NCI-H446 (cell line): Measurements from ENCODE around the gene SVIP.

Source experiments
- DNase-seq, 2 experiments: peaks; one replicate each; lab custom pipeline; 2025; lab: John Stamatoyannopoulos, UW

SVIP gene, protein sequence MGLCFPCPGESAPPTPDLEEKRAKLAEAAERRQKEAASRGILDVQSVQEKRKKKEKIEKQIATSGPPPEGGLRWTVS

DNA sequence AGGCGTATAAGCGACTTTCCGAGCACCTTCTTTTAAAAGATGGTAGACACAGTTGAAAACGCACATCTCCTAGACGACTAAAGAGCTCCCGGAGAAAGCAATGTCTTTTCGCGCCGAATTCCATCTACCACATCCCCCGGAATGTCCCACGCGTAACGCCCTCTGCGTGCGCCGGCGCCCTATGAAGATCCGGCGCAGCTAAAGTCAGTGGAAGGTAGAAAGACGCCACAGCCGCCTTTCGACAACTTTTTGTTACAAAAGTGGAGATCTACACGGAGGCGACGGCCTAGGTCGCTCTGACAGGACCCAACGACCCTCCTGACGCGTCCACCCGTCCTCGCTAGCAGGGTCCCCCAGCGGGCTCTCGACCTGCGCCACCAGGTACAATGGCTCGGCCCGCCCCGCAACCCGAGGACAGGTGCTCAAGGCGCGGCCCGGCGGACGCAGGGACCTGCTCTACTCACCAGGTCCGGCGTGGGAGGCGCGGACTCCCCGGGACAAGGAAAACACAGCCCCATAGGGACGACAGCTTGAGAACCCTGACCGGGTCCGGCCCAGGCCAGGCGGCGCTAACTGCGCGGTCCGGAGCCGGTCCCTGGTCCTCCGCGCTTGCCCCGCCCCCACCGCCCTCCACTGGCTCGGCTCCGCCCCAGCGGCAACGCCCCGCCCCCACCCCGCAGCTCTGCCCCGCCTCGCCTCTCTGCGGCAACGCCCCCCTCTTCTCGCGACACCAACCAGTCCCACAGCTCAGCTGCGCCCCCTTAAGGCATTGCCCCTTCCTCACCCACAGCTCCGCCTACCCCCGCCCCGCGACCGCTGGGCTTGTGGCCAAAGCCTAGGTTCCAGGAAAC, at the start of gene SVIP:
TSS of gene SVIP (minus strand) at position 571 of the 851 bp plus-strand sequence. CDS start at position 518, 53 bp downstream.
- peak; percentile 94 to 97 for DNase-seq

DNA sequence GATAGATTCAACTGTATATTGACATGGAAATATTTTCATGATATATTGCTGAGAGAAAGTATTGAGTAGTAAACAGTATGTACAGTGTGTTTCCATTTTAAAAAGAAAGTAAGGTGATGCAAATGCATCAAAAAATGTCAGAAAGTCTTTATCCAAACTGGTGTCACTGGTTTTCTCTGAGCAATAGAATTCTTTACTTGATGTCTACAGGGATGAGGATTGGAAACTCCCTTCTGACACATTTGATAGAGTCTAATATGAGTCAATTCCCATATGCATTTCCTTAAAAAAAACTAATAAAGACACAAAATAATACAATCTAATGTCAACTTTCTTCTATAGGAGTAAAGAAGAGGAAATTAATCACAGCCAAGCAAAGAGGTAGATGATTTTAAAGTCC, 49.0 kb upstream of the SVIP start:
- DNase-seq = no peak

DNA sequence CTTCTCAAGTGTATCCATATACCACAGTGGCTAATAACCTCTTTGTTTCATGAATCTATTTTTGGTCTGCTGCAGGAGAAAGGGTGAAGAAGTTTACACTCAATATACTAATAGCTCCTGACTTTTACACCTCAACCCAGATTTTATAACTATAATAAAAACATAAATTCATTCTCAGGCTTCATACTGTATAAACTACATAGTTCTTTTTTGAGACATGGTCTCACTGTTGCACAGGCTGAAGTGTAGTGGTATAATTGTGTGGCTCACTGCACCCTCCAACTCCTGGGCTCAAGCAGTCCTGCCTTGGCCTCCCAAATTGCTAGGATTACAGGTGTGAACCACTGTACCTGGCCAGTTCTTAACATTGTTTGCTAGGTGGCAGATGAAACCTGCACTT, 48.4 kb upstream of the SVIP start:
- DNase-seq = no peak

DNA sequence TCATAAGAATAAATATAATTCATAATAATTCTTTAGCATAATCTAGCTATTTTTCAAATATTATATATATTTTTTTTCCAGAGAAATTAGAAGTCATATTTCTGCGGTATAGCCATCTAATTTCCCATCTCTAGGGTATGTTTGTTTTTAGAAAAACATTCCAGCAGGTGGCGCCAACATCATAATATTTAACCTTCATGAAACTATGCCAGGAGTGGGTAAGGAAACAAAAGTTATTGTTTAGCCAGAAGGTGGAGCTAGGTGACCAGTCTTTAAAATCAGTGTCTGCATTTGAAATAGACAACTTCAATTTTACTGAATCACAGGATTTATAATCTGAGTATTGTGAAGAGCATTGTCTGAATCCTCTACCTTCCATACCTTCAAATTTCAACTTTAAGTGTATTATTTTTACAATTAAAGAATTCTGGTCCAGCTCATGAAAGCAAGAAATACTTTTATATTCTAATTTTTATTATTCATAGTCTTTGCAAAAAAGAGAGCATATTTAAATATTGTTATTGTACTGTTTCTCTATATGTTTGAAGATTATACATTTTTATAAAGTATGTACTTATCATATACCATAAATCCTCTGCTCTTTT, 46.4 kb upstream of the SVIP start:
- DNase-seq = peak; percentile 80 to 84

DNA sequence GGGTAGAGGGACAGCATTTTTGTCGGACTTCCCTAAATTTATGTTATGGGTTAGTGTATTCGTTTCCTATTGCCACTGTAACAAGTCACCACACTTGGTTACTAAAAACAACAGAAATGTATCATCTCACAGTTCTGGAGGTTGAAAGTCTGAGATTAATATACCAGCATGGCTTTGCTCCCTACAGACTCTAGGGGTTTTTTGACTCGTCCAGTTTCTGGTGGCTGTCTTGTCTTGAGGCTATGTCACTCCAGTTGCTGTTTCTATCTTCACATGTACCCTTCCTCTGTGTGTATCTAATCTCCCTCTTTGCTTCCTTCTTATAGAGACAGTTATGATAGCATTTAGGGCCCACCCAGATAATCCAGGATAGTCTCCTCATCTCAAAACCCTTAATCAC, 39.7 kb upstream of the SVIP start:
- DNase-seq = no peak

DNA sequence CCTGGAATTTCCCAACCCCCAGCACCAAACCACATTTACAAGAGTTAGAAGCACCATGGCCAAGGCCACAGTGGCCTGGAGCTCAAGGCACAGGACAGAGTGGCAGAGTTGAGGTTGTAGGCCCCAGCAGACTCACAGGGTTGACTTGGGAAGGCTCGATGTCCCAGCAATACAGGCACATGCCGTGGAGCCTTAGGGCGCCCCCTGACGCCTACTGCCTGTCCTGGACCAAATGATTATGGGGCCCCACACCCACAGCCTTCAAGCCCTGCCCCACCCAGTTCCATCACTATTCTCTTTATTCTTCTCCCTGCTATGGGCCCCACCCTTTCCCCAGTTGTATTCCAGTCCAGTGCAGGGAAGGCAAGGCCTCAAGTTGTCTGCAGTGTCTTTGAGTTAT, 30.6 kb upstream of the SVIP start, which contains the start of gene CCDC179:
TSS of gene CCDC179 (minus strand) at position 234 of the 400 bp plus-strand sequence. CDS start at position 181, 53 bp downstream.
- no peak for DNase-seq

DNA sequence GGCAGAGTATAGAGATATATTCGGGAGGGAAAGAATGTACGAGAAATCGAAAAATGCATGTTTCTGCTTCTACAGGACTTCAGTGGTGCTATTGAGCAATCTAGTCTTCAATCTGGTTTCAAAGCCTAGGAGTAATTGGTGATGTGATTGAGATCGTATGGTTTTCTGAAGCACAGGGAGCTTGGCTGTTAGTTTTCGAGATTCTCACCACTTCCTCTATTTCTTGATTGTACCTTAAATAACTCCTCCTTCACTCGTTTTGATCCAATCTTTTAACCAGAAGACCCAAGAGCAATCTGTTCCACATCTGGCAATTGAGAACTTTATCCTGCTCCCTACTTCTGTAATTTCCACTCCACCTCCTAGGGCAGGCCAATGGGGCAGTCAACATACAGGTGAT, 30.2 kb upstream of the SVIP start:
- no peak for DNase-seq

DNA sequence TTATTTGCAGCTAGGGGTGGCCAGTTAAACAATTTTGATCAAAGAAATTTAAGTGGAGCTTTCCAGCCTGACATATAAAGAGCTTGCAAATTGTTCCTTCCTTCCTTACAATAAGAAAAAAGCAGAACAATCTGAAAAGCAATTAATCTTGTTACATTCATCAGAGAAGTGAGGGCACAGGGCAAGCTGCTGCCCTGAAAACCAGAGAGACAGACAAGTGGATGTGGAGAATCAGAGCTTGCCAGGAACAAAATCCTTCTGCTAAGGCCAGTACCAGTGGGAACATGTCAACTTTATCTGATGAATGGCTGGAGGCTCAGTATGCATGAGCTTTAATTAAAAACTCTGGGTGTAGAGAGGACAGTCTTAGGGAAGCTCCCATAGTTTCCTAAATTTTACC, 21.9 kb upstream of the SVIP start:
- no peak for DNase-seq

DNA sequence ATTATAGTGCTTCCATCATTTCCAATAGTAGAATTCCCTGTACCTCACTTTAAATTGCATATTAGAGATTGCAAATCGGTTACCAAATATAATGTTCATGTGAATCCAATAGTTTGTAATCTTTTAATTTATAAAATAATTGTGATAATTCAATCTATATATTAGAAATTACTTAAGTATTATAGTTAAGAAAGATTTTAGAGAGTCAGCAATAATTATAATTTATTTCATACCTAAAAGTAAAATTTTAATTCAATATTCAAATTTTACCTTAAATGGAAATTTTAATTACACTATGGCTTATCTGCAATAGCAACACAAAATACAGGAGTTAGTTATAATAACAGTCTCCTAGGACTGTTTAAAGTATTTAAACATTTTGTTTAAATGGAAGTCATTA, 17.1 kb upstream of the SVIP start:
- no peak for DNase-seq

DNA sequence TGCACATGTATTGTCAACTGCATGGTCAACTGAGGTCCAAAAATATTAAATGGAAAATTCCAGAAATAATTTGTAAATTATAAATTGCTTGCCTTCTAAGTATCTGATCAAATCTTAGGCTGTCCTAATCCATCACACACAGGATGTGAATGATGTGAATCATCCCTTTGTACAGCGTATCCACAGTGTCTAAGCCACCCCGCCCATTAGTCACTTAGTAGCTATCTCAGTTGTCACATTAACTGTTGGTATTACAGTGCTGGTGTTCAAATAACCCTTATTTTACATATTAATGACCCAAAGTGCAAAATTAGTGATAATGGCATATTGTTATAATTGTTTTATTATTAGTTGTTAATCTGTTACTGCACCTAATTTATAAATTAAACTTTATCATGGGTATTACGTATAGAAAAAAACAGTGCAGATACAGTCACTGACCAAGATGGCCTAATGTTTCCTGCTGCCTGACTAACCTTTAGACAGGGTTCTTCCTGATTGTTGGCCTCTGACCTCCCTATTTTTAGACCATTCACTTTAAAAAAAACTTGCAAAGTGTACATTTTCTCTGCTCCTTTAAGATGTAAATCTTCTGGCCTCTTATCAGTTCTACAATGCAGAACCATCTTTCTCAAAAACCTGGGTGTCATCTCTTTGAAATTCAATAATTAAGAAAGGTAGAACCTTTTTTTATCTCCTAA, 2.9 kb upstream of the SVIP start:
- DNase-seq = no peak

DNA sequence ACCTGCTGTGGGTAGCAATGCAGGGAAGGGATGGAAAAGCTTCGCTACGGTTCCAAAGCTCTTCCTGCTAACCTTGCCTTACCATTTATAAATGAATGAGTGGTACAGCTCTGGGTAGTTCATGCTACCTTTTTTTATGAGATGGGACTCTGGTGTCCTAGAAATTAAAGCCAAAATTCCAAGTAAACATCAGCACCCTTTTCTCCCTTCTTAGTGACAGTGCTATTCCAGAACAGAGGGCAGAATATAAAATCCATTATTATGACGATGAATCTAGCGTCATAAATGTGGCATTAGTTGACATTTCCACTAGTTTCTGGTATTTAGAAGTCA, 447 bp upstream of the SVIP start:
- no peak for DNase-seq

DNA sequence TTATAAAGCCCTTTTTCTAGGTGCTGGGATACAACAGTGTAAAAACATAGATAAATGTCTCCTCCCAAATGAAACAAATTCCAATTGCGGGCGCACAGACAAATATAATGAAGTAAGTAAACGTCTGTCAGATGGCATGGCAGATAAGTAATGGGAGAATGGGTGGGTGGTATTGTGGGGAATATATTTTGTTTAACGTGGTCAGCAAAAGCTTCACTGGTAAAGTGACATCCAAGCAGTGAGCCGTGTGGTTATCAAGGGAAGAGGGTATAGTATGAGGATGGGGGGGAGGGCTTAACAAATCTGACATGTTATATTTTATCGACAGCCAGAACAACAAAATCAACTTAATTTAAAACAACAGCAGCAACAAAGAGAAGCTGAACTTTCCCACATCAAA, 1.2 kb downstream of the SVIP start:
- DNase-seq = no peak

DNA sequence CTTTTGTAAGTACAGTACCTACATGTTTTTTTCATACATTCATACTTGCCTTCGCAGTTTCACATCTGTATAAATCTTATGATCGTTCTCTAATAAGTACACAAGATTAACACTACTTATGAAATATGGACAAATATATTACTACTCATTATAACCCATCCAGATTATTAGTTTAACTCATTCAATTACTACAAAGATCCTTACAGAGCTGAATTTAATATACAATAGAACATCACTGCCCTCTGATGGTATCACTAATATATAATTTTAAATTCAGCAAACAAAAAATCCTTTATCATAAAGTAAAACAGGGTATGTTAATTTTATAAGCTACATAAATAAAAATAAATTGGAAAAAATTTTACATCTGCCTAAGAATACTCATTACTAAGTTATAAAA, 7.4 kb downstream of the SVIP start:
- no peak for DNase-seq

DNA sequence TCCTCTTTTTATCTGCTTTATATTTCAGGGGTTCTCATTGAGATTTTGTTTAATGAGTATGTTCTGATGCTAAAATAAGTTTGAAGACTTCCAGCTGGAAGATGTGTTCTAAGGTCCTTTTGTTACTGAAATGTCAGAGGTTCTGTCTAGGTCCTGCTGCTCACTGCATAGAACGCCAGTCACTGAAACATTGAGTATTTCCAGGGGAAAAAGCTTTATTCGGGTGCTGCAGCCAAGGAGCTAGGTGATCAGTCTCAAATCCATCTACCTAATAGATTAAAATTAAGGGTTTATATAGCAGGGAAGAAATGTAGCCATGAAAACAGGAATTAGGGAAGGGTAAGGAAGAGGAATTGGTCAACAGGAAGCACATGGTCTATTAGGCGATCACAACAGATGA, 19.7 kb downstream of the SVIP start:
- DNase-seq = no peak

DNA sequence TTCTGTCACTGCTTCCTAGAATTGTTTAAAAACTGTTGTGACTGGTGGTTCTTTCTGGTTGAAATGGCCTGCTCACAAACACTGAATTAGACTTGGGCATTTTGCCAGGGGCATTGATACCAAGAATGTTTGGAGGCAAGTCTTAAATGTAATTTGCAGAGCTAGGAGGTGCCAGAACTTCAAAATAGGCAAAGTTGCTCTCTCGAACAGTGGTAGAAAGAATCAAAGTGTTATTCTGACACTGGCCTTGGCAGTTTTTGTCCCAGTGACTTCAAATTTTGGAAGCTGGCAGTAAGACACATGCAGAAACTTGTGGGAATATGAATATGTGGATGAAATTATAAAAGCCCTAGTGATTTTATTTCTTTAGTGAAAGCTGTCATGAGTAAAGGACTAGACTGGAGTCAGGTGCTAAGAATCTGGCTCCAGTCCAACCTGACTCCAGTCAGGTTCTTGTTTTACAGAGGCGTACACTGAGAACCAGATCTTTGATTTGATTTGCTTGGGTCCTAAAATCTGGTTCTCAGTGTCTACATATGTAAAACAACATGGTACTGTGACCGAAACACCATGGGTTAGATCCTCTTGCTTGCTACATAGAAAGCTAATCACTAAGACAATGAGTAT, 20.9 kb downstream of the SVIP start:
- peak; percentile 29 to 48 for DNase-seq

DNA sequence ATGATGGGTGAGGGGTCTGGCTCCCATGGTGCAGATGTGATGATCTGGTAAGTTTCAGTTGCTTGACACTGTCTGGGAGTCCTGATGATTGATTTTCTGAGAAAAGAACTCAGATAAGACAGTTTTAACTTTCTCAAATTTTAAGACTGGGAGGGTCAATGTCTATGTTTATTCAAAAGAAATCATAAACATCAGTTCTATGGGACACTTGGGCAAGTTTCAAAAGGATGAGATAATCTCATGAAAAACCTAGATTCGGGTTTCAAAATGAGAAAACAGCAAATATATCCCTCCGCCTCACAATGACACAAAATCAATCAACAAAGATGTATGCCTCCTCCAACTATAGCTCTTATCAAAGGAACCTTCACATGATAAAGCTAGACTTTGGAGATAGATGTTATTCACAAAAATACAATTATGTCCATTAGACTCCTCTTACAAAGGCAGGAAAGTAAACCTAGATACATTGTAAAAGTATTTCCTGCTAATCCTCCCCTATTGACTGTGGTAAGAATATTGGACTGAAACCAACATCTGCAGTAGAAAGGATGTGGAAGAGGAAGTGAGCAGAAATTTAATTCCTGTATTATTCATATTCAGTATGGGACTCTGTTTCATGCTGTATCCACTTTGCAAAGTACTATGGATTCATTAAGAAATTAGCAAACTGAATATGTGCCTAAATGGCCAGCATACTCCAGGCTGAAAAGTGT, 21.6 kb downstream of the SVIP start:
- no peak for DNase-seq

DNA sequence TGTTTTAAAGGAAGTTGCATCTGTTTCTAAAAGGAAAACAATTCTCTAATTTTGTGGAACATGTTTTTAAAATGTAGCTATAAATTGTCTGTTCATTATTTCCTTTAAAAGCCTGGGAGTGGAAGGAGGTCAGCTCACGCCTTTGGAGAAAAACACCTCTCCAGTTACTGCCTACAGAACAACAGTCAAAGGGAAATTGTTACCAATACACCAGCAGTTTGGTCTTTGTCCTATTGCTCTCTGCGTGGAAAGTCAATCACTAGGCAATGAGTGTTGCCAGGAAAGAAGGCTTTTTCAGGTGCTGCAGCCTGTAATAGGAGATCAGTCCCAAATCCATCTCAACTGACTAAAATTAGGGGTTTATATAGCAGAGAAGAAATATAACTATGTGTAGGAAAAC, 22.2 kb downstream of the SVIP start:
- DNase-seq = no peak

DNA sequence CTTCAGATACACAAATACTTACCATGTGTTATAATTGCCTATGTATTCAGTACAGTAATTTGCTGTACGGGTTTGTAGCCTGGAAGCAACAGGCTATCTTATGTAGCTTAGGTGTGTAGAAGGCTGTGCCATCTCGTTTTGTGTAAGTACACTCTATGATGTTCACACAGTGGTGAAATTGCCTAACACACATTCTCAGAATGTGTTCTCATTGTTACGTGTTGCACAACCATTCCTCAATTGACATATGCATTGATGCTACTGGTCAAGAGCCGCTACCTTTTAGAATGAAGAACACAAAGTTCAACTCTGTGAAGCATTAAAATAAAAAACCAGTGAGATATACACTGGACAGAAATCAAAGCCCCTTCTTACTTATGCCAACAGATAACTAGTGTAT, 26.7 kb downstream of the SVIP start:
- no peak for DNase-seq

DNA sequence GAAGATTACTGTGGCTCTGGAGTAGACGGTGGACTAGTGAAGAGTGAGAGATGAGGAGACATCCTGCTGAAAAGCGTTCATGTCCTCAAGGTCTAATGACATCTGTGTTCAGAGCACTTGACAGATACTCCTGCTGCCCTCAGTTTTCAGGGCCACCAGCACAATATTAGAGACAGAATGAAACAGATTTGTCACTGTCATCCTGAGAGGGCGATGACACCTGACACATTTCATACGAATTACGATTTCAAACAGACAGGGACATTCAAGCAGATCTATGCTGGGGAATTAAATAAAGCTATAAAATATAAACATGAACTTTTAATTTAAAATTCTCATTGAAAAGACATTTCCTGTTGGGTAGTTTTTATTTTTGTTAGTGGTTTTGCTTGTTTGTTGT, 29.1 kb downstream of the SVIP start:
- no peak for DNase-seq

DNA sequence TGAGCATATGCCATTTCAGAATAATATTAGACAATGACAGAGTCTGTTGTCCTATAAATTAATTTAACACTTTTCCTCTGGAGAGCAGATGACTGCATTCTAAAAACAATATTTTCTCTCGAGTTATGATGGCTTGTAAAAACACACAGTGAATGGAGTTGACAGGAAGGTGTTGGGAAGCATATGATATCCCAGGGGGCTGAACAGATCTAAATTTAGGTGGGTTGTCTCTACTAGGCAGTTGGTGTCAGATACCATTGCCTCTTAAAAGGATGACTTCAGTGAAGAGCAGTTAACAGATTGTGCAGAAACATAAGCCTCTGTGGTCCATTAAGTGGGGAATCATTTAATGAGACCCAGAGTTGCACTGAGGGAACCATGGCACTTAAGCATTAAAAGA, 30.7 kb downstream of the SVIP start:
- no peak for DNase-seq

DNA sequence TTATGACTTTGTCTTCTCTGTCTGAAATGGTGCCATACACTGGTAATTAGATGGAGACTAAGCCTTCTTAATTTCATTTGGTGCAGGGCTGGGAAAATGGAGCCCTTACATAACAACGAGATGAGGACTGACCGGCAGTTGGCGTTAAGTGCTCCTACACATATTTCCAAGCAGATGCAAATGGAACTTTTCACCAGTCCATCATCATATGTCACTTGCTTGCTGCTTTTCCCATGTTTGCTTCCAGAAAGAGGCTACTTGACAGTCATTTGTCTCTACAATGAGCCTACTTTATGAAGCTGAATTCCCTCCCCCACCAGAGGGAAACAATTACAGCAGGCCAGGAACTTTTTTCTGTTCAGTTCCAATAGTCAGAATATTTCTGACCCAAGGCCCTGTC, 32.6 kb downstream of the SVIP start:
- no peak for DNase-seq

DNA sequence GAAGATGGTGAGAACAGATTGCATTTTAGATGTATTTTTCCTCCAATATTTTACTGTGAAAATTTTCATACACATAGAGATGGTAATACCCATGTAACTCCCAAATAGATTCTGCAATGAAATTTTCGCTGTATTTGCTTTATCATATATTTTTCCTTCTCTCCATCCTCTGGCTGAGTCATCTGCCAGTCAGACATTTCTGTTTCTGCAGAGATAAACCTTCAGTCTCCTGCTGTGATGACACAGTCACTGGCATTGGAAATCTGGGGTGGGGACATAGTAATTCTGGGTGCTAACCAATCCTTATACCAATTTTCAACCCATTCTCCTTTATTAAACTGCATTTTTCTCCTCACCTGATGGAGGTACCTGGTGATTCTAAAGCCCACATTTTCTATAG, 33.7 kb downstream of the SVIP start:
- DNase-seq = no peak
